Measurements from ENCODE around the gene RECQL5. TPM values are rescaled to one million over a fixed set of nuclear protein-coding genes. Genes with fewer than 3 reads are reported as not detected.

RECQL5 gene
- total RNA-seq, 4 donors from 2014 or later: 6.3 to 14.7 (median 11.9) TPM

DNA sequence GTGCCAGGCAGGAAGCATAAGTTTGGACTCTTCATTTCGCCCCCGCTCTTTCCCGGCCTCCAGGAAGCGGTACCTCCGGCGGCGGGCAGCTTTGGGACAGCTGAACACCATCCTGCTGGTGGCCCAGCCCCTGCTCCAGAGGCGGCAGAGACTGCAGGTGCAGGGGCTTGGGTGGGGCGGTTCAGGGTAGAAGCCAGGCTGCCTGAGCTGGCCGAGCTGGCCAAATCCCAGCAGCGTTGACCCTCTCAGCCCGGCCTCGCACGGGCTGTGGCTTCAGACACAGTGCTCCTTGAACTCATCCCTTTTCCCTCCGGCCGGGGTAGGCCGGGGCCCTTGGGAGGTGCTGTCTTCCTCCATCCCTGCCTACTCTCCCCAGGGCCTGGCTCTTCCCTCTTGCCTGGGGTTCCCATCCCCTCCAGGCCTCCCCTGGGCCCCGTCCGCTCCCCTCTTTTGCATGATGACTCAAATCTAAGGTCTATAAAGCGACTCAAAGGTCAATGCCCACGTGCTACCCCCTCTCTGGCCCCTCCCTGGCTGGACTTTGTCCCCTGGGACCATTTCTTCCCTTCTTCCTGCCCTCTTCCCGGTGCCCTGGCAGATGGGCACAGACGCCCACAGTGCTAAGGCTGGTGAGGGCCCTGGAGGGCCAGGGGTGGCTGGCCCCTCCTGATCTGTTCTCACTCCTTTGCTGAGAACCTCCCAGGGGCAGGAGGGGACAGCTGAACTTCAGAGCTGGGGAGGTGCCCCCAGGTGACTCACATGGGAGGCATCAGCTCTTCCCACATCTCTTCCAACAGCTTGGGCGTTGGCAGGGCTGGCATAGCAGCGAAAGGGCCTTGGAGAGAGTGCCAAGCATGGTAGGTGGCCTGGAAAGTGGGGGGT, 56.6 kb downstream of the RECQL5 start:
- Histone ChIP-seq H3K4me1 (no peaks in the 10 kb centered on the region), H3K27ac (replicated peaks in 1 of 4) (no peak overlapping the region), H3K36me3 (peaks cover 3 to 64% (median 59%) of the 10 kb centered on the region in 4 donors), H3K4me3 (no peak overlapping the region), H3K9me3 (no peaks in the 10 kb centered on the region), H3K27me3 (no peaks in the 10 kb centered on the region)
- WGBS: 91% methylated on average over 25 of the region's 25 CpGs
- intact Hi-C loops (cut with DNase I): no loop called here
- DNase-seq (ENCODE audit: extremely low spot score): no peak
- TF ChIP-seq POLR2A (IDR thresholded peaks at IDR 0.05; ENCODE audit: low read depth) (no peak), CTCF (IDR thresholded peaks at IDR 0.05) (no peak), POLR2AphosphoS5 (IDR thresholded peaks at IDR 0.05) (no peak), EP300 (IDR thresholded peaks at IDR 0.05) (no peak)

DNA sequence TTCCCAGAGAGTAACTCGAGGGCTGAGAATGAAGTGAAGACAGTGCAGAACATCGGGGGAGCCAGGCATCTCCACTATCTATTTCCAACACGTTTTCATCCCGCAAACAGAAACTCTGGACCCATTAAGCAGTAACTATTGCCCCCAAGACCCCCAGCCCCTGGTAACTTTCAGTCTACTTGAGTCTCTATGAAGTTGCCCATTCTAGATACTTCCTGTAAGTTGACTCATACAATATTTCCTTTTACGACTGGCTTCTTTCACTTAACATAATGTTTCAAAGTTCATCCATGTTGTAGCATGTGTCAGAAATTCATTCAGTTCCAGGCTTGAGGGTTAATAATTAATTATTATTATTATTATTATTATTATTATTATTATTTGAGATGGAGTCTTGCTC, 59.9 kb downstream of the RECQL5 start:
- H3K27me3 ChIP-seq: no peaks in the 10 kb centered on the region
- intact Hi-C loops (cut with DNase I): no loop called here
- no peak for DNase-seq (ENCODE audit: extremely low spot score)
- H3K36me3 ChIP-seq: peaks cover 0 to 38% (median 37%) of the 10 kb centered on the region in 4 donors
- no peaks in the 10 kb centered on the region for H3K9me3 ChIP-seq
- H3K27ac ChIP-seq (replicated peaks in 1 of 4): no peak overlapping the region
- TF ChIP-seq EP300 (IDR thresholded peaks at IDR 0.05) (no peak), POLR2A (IDR thresholded peaks at IDR 0.05; ENCODE audit: low read depth) (no peak), CTCF (IDR thresholded peaks at IDR 0.05) (no peak), POLR2AphosphoS5 (IDR thresholded peaks at IDR 0.05) (no peak)
- WGBS: 84% methylated on average over 5 of the region's 5 CpGs
- peaks cover 0 to 11% (median 8%) of the 10 kb centered on the region in 4 donors for H3K4me1 ChIP-seq
- H3K4me3 ChIP-seq: no peak overlapping the region

DNA sequence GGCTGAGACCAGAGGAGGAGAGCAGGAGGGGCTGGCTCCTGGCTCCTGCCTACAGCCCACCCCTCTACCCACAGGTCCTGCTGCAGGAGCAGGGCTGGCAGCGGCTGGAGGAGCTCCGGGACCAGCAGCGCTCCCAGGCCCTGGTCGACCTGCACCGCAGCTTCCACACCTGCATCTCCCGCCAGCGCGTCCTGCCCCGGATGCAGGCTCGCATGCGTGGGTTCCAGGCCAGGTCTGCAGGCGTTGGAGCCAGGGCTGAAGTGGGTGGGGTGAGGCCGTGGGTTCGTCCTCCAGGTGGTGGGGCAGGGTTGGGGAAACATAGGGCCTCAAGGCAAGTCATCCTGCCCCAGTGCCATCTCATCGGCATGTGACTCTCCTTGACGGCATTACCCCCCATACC, 61.2 kb downstream of the RECQL5 start:
- intact Hi-C loops (cut with DNase I): no loop called here
- TF ChIP-seq POLR2AphosphoS5 (IDR thresholded peaks at IDR 0.05): no peak
- TF ChIP-seq POLR2A (IDR thresholded peaks at IDR 0.05; ENCODE audit: low read depth): no peak
- no peak for TF ChIP-seq CTCF (IDR thresholded peaks at IDR 0.05)
- no peak for TF ChIP-seq EP300 (IDR thresholded peaks at IDR 0.05)
- no peaks in the 10 kb centered on the region for H3K9me3 ChIP-seq
- H3K27ac ChIP-seq (replicated peaks in 1 of 4): no peak overlapping the region
- WGBS: 93% methylated on average over 8 of the region's 16 CpGs
- no peak overlapping the region for H3K4me3 ChIP-seq
- H3K4me1 ChIP-seq: peaks cover 0 to 11% (median 8%) of the 10 kb centered on the region in 4 donors
- peaks cover 0 to 29% (median 25%) of the 10 kb centered on the region in 4 donors for H3K36me3 ChIP-seq
- no peaks in the 10 kb centered on the region for H3K27me3 ChIP-seq
- no peak for DNase-seq (ENCODE audit: extremely low spot score)

DNA sequence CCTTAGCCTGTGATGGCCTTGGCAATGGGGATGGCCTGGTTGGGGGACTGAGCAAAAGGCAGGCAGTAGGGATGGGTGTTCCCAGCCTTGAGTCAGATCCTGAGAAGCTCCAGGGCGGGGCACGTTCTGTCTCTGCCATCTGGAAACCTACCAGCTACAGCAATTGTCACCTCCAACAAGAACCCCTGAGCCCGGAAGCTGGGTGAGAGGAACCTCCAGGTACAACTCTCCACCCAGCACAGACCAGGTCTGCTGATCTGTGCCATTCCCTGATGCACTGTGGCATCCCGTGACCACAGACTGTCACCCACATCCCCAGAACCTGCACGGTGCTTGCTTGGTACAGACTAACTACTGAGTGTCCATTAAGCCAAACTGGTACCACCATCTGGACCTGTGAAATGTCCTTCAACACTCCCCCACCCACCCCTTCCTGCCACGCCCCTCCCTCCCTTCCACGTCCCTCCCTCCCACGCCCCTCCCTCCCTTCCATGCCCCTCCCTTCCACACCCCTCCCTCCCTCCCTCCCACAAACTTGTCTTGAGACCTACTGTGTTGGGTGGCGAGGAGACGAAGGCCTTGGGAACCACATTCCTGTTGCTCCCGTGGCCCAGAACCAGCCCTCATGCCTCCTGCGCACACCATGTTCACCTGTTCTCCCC, 62.8 kb downstream of the RECQL5 start:
- WGBS: 72% methylated on average over 11 of the region's 12 CpGs
- TF ChIP-seq POLR2A (IDR thresholded peaks at IDR 0.05; ENCODE audit: low read depth) (no peak), CTCF (IDR thresholded peaks at IDR 0.05) (no peak), EP300 (IDR thresholded peaks at IDR 0.05) (no peak), POLR2AphosphoS5 (IDR thresholded peaks at IDR 0.05) (no peak)

More for the DNA sequence above, 62.8 kb downstream of the RECQL5 start:
- intact Hi-C loops (cut with DNase I): no loop called here
- Histone ChIP-seq H3K27me3 (no peaks in the 10 kb centered on the region), H3K9me3 (no peaks in the 10 kb centered on the region), H3K4me3 (no peak overlapping the region), H3K27ac (replicated peaks in 1 of 4) (no peak overlapping the region), H3K36me3 (peaks cover 0 to 20% (median 14%) of the 10 kb centered on the region in 4 donors), H3K4me1 (peaks cover 0 to 11% (median 8%) of the 10 kb centered on the region in 4 donors)
- DNase-seq (ENCODE audit: extremely low spot score): no peak

Data from esophagus muscularis mucosa (tissue), 4 donors.